GM06990 (cell line): ENCODE data around the gene NISCH.
A peak's percentile ranks its signal among the peaks of the same experiment; 100 is the strongest.

Source experiments
- DNase-seq: peaks from one replicate; pipeline ENCODE4 v3.0.0-alpha.2; 2011; ENCODE audit not compliant: insufficient read length; ENCODE audit errors: extremely low read depth
- H3K27me3 ChIP-seq: replicated peaks from 2 replicates; pipeline ENCODE4 v1.6.0; 2011; ENCODE audit warnings: low read length; ENCODE audit not compliant: control insufficient read depth, insufficient read depth
- H3K36me3 ChIP-seq: 2 replicates; pipeline ENCODE4 v1.5.1; 2011; ENCODE audit warnings: low read length; ENCODE audit not compliant: control insufficient read depth, insufficient read depth
- H3K4me3 ChIP-seq: replicated peaks from 2 replicates; pipeline ENCODE4 v1.5.1; 2011; ENCODE audit warnings: low read depth, mild to moderate bottlenecking, control low read depth, low read length
- TF ChIP-seq, protein P1 (sequence below): IDR thresholded peaks from 2 replicates; pipeline ENCODE4 v1.5.1; 2011; ENCODE audit warnings: low read length, control low read depth, mild to moderate bottlenecking, inconsistent platforms; ENCODE audit not compliant: insufficient read depth, poor library complexity, severe bottlenecking

Gene NISCH

DNA sequence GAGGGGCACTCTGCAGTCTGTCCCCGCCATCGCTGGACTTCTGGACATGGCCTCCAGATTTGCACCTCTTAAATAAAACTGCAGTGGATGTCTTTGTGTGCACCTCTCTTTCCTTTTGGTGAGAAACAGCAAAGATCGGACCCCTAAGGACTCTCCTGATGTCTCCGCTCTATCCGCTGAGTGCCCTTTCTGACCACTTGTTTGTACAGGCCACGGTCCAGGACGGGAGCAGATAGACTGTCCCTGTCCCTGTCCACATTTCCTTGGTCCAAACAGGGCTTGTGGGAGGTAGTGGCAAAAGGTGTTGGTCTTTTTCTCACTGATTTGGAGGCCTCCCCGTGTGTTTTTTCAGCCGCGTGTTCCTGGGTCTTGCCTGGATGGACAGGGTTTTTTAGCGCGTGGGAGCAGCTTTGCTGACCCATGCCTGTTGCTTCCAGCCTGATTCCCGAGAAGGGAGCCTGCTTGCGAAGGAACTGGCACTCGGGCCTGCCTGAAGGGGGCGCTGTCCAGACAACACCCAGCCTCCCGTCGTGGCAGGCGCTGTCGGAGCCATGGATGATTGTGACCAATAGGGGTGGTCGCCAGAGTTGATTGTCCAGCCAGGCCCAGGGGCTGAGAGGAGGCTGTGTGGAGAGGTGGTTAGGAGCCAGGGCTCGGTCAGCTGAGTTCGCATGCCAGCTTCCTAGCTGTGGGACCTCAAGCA, 26.6 kb downstream of the NISCH start:
- peaks cover 39% of the 10 kb centered on the region for H3K36me3 ChIP-seq
- DNase-seq, result no peak

DNA sequence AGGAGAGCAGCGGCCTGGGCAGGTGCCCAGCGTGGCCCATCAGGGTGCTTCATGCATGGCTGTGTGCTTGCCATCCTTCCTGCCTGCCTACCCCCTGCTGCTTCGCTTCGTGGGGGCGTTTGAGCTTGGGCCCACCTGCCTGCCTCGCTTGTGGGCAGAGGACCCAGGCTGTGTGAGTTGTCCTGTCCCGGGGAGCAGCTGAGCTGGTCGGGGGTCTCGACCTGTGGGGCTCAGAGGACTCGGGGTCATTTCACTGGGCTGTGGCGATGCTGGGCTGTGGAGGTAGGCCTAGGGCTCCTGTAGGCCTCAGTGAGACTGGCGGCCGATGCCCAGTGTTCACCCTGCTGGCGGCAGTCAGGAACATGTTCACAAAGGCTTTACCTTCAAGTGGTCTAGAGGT, 27.7 kb downstream of the NISCH start:
- no peak for DNase-seq
- H3K36me3 ChIP-seq, result peaks cover 39% of the 10 kb centered on the region

More for the DNA sequence above, 26.6 kb downstream of the NISCH start:
- H3K4me3 ChIP-seq, result no peak overlapping the region
- TF ChIP-seq, protein P1, sequence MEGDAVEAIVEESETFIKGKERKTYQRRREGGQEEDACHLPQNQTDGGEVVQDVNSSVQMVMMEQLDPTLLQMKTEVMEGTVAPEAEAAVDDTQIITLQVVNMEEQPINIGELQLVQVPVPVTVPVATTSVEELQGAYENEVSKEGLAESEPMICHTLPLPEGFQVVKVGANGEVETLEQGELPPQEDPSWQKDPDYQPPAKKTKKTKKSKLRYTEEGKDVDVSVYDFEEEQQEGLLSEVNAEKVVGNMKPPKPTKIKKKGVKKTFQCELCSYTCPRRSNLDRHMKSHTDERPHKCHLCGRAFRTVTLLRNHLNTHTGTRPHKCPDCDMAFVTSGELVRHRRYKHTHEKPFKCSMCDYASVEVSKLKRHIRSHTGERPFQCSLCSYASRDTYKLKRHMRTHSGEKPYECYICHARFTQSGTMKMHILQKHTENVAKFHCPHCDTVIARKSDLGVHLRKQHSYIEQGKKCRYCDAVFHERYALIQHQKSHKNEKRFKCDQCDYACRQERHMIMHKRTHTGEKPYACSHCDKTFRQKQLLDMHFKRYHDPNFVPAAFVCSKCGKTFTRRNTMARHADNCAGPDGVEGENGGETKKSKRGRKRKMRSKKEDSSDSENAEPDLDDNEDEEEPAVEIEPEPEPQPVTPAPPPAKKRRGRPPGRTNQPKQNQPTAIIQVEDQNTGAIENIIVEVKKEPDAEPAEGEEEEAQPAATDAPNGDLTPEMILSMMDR, result peak; percentile 43
- no peaks in the 10 kb centered on the region for H3K27me3 ChIP-seq

DNA sequence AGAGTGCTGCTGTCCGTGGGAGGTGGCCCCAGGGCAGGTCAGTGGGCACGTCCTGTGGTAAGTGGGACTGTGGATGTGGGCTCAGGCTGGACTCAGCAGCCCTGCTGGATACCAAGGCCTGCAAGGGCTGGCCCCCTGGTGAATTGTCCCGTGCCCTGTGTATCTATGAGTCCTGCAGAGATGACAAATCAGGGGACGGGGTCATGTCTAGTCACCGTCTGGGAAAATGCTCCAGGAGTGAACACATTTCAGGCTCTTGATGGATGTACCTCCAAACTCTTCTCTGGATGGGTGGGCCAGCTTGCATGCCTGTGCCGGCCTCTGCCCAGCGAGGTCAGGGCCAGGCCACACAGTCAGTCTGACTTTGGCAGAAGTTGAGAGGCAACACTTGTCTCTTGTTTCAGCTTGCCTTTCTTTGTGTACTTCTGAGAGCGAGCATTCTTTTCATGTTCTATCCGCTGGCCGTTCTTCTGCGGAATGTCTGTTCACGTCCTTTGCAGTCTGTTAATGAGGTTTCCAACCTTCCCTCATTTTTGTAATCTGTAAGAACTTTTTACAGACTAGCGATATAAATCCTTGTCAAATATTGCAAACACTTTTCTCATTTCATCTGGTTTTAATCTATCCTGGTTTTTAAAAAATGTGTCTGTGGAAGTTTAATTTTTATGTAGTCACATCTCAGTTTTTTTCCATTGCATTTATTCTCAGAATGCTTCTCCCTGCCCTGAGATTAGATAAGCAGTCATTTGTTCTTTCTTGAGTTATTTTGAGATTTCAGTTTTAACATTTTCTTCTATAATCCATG, 28.4 kb downstream of the NISCH start:
- Histone ChIP-seq H3K4me3 (no peak overlapping the region), H3K27me3 (no peaks in the 10 kb centered on the region), H3K36me3 (peaks cover 39% of the 10 kb centered on the region)
- TF ChIP-seq, protein P1, result no peak
- no peak for DNase-seq

More for the DNA sequence above, 27.7 kb downstream of the NISCH start:
- H3K27me3 ChIP-seq, result no peaks in the 10 kb centered on the region
- TF ChIP-seq, protein P1, result no peak
- H3K4me3 ChIP-seq, result no peak overlapping the region

DNA sequence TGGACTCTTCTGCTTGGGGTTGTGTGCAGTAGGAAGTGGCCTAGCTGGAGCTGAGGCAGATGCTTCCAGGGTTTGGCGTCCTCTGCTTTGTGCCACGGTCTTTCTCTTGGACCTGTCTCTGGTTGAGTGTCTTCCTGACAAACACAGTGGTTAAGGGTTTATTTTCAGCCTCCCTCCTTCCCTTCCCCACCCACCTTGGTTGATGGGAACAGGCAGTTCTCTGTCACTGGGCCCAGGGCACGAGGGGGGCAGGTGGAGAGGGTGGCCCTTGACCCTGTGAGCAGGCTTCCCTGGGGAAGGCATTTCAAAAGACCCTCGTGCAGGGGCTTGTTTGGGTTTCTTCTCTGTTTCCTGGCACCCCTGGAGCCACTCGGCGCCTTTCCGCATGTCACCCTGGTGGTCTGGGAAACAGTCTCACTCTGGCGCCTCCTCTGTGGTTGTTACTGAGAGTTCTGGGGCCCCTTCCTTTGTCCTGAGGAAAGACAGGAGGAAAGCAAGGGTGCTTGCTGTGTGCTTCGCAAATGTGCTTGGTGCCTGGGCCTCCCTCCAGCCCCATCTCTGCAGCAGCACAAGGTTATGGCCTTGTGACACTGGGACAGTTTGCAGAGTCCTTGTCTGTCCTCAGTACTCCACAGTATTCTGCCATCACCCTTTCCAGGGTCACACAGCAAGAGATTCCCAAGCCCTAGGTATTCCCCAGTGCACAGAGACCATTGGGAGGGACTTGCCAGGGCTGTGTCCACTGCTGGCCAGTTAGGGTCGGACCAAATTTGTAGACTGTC, 29.5 kb downstream of the NISCH start:
- no peak overlapping the region for H3K4me3 ChIP-seq
- DNase-seq, result no peak
- TF ChIP-seq, protein P1, result no peak
- H3K27me3 ChIP-seq, result no peaks in the 10 kb centered on the region
- peaks cover 44% of the 10 kb centered on the region for H3K36me3 ChIP-seq

DNA sequence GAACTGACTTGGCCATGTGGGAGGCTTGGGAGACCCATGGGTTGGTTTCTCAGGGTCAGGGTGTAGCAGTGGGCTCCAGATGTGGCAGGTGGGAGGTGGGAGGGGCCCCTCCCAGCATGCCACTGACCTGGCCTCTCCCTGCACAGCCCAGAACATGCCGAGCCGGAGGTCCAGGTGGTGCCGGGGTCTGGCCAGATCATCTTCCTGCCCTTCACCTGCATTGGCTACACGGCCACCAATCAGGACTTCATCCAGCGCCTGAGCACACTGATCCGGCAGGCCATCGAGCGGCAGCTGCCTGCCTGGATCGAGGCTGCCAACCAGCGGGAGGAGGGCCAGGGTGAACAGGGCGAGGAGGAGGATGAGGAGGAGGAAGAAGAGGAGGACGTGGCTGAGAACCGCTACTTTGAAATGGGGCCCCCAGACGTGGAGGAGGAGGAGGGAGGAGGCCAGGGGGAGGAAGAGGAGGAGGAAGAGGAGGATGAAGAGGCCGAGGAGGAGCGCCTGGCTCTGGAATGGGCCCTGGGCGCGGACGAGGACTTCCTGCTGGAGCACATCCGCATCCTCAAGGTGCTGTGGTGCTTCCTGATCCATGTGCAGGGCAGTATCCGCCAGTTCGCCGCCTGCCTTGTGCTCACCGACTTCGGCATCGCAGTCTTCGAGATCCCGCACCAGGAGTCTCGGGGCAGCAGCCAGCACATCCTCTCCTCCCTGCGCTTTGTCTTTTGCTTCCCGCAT, 31.8 kb downstream of the NISCH start:
- no peak overlapping the region for H3K4me3 ChIP-seq
- no peak for DNase-seq
- TF ChIP-seq, protein P1, result no peak
- peaks cover 45% of the 10 kb centered on the region for H3K36me3 ChIP-seq
- no peaks in the 10 kb centered on the region for H3K27me3 ChIP-seq
